Stimulated activated CD4-positive, alpha-beta T cell treated with anti-CD3 and anti-CD28 coated beads, Interleukin-4, amount 100 ng/mL, for 4 hours (primary cell): ENCODE data around the gene ST3GAL2.

ENCODE experiments used
- DNase-seq, 2 experiments: peaks; one replicate each; pipeline ENCODE4 v3.0.0-alpha.2; 2020

ST3GAL2 gene, protein sequence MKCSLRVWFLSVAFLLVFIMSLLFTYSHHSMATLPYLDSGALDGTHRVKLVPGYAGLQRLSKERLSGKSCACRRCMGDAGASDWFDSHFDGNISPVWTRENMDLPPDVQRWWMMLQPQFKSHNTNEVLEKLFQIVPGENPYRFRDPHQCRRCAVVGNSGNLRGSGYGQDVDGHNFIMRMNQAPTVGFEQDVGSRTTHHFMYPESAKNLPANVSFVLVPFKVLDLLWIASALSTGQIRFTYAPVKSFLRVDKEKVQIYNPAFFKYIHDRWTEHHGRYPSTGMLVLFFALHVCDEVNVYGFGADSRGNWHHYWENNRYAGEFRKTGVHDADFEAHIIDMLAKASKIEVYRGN

DNA sequence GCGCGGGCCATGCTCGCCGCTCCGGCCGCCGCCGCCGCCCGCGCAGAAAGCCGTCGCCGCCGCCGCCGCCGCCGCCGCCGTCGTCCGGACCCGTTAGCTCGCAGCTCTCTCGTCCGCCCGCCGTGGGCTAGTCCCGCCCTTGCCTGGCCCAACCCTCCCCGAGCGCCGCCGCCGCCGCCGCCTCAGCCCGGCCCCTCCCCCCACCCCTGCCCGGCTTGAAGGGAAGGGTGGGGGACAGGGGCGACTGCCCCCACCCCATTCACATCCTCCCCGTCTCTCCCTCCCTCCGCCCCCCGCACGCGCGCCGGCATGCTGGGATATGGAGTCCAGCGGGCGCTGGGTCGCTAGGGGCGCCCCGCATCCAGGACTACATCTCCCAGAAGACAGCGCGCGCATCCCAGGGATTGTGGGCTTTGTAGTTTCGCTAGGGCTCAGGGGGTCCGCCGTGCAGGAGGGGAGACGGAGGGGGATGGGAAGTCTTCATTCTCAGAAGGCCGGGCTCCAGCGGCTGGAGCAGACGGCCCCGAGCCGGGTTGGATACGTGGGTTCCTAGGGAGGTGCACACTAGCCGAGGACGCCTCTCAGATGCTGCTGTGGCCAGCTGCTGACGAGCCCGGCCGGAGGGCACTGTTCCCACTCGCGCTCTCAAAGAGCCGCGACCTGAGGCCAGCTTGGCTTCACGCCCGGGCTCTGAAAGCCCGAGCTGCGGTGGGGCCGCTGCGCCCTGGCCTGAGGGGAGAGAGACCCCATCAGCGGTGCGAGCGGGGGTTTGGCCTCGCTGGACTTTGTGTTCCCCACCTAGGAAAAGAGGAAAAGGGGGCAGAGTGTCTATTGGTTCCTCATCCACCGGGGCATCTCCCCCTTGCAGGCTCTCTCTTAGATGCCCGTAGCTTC is at the start of gene ST3GAL2:
TSS of gene ST3GAL2 (minus strand) at position 132 of the 894 bp plus-strand sequence. CDS start 40,570 bp downstream, outside the sequence.
- DNase-seq = peak; percentile 92 to 94

DNA sequence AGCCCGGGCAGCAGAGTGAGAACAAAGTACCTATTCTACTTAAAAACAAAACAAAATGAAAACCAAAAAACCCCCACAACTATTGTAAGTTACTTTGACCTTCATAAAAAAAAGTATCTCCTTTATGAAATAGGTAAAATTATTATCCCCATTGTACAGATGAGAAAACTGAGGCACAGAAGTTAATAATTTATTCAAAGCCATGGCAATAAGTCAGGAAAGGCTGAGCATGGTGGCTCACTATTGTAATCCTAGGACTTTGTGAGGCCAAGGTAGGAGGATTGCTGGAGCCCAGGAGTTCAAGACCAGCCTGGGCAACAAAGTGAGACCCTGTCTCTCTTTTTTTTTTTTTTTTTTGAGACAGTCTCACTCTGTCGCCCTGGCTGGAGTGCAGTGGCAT is 46.0 kb upstream of the ST3GAL2 start:
- DNase-seq = no peak

DNA sequence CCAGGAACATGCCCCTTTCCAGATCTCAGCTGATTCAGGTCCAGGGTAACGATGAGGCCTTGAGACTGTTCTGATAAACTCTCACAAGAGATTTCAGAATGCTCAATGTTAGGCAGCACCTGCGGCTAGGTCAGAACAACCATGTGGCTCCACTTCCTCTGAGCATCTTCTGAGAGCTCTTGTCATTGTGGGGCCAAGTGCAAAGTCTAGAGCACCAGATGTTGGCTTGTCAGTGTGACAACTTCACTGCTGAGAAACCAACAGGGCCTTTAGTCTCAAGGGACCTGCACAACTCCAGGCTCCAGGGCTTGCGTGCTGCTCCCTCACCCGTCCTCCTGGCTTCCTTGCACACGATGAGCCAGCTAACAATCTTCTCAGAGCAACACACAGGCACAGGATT is 44.5 kb upstream of the ST3GAL2 start:
- DNase-seq = no peak

DNA sequence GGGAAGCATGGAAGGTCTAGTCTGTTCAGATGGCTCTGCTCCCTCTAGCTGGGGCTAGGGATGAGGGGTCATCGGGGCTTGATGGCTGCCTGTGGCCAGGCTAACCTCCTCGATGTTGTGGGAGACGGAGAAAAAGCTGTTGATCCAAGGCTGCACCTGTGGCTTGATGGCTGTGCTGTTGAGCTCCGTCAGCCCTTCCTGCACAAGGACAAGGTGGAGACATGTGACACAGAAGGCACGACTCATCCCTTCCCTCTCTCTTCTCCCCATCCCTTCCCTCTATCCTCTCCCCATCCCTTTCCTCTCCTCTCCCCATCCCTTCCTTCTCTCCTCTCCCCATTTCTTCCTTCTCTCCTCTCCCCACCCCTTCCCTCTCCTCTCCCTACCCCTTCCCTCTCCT is 43.7 kb upstream of the ST3GAL2 start:
- no peak for DNase-seq

DNA sequence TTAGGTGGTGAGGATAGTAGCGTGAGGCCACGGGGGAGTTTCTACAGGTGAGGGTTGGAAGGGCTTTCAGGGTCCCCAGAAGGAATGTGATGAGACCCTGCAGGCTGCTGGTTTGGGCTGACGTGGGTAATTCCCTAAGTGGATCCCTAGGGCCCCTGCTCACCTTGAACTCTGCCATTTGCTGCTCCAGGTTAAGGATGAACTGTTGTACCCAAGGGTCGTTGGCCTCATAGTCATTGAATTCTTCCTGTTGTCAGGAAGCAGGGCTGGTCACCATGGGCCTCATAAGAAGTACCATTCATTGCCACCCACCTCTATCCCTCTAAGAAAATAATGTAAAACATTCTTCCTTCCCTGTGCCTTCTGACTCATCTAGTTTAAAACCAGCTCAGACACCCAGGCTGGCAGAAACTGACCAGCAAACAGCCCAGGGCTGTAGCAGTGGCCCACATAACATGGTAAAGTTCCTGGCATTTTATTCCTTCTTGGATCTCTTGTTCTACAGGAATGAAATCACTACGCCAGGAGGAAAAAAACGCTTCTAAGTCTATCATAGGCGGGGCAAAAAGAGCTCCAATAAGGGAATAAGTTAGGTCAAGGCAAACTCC is 43.1 kb upstream of the ST3GAL2 start:
- no peak for DNase-seq

DNA sequence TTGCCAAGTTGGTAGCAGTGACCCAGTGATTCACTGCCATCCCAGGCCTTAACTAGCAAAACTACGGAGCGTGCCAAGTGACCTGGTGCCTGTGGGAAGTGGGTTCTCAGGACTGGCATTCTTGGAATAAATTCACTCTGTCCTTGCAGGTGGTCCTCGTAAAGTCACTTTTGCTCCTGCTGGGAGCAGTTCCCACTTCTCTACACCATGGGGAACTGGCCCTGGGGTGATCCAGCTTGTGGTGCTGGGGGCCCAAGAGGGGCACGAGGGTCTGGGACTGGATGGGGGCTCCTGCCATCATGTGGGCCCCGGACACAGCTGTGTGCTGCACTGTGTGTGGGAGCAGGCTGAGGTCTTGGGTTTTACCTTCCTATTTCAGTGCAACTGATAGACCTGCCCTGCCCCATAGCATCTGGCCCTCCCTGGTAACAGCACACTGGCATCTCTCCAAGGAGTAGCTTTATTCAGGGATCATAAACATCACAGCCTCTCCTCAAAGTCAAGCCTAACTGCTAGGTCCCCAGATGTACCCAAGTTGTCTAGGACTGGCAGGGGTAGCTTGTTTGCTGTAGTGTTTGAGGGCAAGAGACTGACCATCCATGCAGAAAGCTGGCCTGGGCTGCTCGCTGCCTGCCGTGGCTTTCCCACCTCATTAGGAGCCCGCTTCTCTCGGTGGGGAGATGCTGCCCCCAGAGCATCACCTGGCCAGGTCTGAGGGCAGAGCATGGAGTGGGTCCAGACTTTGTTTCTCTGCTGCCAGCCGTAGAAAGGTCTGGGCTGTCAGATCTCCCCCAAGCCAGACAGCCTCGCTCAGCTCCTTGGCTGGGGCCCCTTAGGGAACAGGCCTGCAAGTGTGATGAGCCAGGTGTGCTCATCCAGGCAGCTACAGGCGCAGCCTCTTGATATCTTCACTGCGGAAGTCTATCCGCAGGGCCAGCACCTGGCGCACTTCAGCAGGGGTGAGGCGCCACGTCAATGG is 41.5 kb upstream of the ST3GAL2 start:
- no peak for DNase-seq

DNA sequence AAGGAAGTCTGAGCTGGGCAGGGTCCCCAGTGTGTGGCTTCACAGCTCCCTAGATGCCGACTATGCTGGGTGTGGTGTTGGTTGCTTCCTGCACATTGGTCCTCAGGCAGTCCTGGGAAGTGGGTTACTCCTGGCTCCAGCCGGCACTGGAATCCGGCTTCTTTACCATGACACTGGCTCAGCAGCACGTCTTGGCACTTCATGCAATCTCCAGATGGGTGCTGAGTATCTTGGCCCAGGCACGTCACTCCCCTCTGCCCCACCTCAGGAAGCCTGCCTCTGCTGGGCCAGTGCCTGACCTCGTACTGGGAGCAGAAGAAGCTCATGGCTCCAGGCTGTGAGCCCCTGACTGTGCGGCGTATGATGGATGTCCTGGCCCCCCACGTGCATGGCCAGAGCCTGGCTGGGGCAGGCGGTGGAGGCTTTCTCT is 40.0 kb upstream of the ST3GAL2 start:
- DNase-seq = no peak

DNA sequence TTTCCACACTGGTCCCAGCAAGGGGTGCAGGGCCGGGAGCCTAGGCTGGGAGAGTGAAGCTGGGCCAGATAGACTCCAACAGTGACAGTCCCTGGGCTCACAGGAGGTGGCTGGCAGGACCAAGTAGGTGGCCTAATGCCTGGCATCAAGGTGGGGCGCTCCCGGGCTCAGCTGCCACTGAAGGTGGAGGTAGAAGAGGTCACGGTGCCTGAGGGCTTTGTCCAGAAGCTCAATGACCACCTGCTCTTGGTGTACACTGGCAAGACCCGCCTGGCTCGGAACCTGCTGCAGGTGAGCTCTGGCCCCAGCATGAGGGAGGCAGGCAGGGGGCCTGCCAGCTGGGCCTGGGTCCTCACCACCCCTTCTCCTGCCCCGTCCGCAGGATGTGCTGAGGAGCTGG is 39.3 kb upstream of the ST3GAL2 start:
- no peak for DNase-seq

DNA sequence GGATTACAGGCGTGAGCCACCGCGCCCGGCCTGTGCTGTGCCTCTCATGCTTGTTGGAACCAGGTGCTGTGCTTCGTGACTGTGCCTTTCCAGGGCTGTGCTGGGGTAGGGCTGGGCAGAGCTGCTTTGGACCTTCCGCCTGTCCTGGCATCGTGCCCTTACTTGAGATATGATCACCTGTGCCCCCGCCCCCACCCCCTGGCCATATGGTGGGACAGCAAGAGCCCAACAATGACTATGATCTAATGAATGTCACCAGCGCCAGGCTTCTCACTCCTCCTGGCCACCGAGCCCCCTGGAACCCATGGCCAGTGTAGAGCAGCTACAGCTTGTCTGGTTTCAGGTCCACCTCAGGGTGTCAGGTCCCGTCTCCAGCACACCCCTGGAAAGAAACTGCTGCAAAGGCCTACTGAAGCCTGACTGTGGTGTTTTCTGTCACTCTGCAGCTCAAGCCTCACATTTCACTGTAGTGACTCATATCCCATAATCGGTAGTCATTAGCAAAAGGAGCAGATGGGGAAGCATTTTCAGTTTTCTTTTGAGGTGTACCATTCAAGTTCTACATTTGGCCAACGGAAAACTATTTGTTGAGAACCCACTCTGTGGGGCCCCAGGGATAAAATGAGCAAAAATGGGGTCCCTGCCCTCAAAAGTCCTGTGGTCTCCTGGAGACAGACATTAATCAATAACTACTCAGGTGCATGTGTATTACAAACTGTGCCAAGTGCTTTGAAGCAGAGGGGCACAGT is 37.5 kb upstream of the ST3GAL2 start:
- DNase-seq = peak in 1 of 2 experiments; percentile 23

DNA sequence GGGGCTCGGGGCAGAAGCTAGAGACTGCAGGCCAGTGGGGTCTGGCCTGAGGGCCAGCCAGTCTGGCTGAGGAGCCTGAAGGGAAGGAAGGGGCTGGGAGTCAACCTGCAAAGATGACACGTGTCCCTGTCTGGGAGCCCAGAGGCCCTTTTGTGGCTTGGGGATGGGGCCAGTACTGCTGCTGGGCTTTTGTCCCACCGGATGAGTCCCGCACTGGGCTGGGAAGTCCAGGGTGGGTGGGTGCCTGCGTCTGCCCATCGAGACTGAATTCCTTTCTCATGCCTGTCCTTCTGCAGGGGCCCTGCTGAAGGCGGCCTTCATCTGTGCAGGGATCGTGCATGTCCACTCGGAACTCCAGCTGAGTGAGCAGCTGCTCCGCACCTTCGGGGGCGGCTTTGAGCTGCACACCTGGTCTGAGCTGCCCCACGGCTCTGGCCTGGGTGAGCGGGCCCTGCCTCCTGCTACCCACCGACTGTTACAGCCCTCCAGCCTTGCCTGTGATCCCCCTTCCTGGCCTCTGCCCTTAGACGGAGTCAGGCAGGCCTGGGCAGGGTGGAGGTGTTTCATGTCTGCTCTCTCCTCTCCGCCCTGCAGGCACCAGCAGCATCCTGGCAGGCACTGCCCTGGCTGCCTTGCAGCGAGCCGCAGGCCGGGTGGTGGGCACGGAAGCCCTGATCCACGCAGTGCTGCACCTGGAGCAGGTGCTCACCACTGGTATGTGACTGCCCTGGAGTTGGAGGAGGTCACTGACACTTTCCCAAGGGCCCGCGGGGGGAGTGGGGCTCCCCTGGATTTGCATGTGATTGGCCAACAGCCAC is 36.4 kb upstream of the ST3GAL2 start:
- DNase-seq = no peak

DNA sequence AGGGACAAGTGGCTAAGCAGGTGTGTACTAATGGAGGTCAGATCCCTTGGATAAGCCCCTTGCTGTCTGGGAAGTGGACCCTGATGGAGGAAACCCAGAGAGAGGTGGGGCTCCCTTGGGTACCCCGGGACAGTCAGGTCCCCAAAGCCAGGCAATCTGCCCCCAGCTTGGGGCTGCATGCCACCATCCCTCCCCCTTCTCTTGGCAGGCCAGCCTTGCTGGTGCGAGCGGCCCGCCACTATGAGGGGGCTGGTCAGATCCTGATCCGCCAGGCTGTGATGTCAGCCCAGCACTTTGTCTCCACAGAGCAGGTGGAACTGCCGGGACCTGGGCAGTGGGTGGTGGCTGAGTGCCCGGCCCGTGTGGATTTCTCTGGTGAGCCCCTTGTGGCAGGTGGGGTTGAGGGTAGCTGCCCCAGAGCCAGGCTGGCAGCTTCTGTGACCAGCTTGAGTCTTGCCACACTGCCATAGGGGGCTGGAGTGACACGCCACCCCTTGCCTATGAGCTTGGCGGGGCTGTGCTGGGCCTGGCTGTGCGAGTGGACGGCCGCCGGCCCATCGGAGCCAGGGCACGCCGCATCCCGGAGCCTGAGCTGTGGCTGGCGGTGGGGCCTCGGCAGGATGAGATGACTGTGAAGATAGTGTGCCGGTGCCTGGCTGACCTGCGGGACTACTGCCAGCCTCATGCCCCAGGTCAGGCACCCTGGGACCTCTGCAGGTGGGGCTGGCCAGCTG is 35.6 kb upstream of the ST3GAL2 start:
- no peak for DNase-seq

DNA sequence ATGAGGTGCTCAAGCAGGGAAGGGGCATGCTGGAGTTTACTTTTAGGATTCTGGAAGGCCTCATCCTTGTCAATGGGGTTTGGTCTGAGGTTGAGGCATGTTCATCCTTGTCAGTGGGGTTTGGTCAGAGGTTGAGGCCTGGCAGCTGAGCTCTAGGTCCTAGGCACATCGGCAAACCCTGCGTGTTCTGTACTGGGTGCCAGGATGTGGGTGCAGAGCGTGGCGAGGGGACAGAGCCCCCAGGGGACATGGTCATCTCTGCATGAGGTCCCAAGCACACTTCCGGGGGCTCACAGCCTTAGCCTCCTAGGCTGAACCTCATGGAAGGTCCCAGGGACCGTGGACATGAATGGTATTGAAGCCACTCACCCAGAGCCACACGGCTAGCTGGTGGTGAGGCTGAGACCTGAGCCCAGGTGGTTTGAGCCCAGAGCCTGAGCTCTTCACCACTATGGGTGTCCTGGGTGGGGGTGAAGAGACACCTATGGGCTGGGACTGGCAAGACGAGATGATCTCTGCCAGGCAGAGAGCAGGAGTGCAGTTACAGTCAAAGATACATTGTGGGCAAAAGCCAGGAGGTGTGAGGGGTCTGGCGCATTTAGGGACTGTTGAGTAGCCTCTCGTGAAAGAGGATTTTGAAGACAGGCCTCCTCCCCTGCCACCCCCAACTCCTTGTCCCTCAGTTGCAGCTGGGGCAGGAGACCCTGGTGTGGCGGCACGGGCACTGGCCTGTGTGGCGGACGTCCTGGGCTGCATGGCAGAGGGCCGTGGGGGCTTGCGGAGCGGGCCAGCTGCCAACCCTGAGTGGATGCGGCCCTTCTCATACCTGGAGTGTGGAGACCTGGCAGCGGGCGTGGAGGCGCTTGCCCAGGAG is 34.8 kb upstream of the ST3GAL2 start:
- DNase-seq = no peak

DNA sequence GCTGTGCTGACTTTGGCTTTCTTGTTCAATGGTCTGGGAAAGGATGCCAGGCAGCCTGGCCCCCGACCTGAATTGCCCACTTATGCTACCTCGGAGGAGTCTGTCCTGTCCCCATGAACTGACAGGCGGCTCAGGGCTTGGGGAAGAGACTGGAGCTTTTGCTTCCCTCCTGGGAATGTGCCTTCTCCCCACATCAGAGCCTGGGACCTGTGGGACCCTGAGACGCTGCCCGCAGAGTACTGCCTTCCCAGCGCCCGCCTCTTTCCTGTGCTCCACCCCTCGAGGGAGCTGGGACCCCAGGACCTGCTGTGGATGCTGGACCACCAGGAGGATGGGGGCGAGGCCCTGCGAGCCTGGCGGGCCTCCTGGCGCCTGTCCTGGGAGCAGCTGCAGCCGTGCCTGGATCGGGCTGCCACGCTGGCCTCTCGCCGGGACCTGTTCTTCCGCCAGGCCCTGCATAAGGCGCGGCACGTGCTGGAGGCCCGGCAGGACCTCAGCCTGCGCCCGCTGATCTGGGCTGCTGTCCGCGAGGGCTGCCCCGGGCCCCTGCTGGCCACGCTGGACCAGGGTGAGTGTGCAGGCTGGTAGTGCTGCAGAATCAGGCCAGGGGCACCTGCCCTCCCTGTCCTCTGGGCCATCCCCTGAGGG is 34.0 kb upstream of the ST3GAL2 start:
- no peak for DNase-seq

DNA sequence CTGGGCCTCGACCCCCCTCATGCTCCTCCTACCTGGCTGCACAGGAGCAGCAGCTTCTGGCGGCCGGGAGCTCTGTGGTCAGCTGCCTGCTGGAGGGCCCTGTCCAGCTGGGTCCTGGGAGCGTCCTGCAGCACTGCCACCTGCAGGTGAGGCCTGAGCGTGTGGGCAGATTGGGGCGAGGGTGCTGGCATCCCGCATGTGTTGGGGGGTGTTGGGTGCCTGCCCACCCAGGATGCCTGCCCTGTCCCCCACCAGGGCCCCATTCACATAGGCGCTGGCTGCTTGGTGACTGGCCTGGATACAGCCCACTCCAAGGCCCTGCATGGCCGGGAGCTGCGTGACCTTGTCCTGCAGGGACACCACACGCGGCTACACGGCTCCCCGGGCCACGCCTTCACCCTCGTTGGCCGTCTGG is 32.0 kb upstream of the ST3GAL2 start:
- no peak for DNase-seq

DNA sequence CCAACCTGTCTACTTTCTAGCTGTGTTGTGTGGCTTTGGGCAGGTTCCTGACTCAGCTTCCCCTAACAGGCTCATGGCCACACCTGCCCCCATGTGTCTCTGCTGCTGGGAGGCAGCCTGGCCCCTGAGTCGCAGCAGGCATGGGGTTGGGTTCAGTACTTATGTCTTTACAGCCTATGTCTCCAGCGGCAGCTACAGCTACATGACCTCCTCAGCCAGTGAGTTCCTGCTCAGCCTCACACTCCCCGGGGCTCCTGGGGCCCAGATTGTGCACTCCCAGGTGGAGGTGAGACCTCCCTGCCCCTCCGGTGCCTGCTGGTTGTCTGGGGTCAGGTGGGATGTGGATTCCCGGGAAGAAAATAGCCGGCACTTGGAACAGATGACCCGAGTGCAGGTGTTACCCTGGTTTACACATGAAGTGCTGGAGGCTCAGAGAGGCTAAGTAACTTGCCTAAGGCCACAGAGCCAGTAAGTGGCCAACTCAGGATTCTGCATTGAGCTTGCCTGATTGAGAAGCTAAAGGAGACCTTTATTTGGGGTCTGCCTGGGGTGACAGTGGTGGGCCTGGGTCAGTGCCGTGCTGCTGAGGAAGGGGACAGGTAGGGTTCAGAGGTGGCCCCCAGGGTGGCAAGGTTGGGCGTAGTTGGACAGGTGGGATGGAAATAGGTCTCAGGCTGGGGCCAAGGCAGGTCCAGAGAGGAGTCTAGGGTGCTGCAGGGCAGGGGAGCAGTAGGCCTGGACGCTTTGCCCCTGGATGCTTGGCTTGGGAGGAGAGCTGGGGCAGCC is 31.4 kb upstream of the ST3GAL2 start:
- DNase-seq = no peak

DNA sequence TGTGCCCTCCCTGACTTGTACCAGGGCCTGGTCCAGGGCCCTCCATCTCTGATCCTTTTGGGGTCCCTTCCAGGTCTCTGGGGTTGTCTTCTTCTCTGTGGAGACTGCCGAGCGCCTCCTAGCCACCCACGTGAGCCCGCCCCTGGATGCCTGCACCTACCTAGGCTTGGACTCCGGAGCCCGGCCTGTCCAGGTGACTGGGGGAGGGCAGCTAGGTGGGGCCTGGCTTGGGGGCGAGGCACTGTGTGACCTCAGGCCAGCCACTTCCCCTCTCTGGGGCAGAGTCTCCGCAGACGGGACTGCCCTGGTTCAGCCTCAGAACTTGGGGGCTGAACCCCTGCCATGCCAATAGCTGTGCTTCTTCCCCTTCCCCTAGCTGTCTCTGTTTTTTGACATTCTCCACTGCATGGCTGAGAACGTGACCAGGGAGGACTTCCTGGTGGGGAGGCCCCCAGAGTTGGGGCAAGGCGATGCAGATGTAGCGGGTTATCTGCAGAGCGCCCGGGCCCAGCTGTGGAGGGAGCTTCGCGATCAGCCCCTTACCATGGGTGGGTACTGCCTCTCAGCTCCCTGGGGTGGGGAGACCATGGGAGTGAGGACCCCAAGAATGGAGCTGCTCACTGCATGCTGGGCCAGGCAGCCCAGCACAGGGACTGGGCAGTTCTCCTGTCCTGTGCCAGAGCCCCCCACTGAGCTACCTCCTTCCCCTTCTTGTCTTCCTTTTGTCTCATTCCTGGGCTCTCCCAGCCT is 30.1 kb upstream of the ST3GAL2 start:
- no peak for DNase-seq

DNA sequence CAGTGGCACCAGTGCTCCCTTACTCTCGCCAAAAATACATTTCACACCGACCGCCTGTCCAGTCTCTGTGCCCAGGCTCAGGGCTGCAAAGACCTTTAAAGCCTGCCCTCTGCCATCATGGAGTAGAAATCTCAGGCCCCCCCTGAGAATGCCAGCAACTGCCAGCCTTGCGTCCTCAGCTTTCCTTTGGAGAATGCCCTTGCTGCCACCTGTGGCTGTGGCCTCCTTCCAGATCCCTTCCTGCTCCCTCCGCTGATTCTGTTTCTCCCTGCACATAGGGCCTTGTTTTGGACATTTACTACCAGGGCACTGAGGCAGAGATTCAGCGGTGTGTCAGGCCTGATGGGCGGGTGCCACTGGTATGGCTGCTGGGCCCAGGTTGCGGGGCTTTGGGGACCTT is 28.7 kb upstream of the ST3GAL2 start:
- DNase-seq = no peak
